RKO (cell line): ENCODE results near the gene HSPBP1.
A peak's percentile ranks its signal among the peaks of the same experiment; 100 is the strongest.

Experiments used
- DNase-seq: peaks from one replicate; pipeline ENCODE4 v3.0.0-alpha.2; 2016; ENCODE audit warnings: low spot score

Gene HSPBP1

GRCh38 chr19:55275851-55276719 is 3.8 kb downstream of the HSPBP1 start:
- DNase-seq: no peak

GRCh38 chr19:55273978-55274707 is 5.8 kb downstream of the HSPBP1 start:
- no peak for DNase-seq

GRCh38 chr19:55272142-55272541 is 7.8 kb downstream of the HSPBP1 start:
- DNase-seq: no peak

GRCh38 chr19:55270172-55270942 is 9.6 kb downstream of the HSPBP1 start:
- DNase-seq: no peak

GRCh38 chr19:55269299-55269698 is 10.6 kb downstream of the HSPBP1 start:
- DNase-seq: no peak

GRCh38 chr19:55266840-55267239 is 13.1 kb downstream of the HSPBP1 start:
- DNase-seq: no peak

- DNase-seq: no peak
Measured at GRCh38 chr19:55266404-55266803, 13.5 kb downstream of the HSPBP1 start.

- no peak for DNase-seq
Measured at GRCh38 chr19:55265723-55266386, 14.1 kb downstream of the HSPBP1 start.

- no peak for DNase-seq
Measured at GRCh38 chr19:55265173-55265572, 14.7 kb downstream of the HSPBP1 start.

- DNase-seq: no peak
Measured at GRCh38 chr19:55264531-55264930, 15.4 kb downstream of the HSPBP1 start.

GRCh38 chr19:55262359-55262758 is 17.6 kb downstream of the HSPBP1 start:
- DNase-seq: no peak

- no peak for DNase-seq
Measured at GRCh38 chr19:55261671-55262126, 18.2 kb downstream of the HSPBP1 start.

GRCh38 chr19:55259540-55260210 is 20.2 kb downstream of the HSPBP1 start:
- peak; percentile 19 for DNase-seq

- peak; percentile 99 for DNase-seq
Measured at GRCh38 chr19:55258828-55259539, 20.9 kb downstream of the HSPBP1 start, which contains the start of gene PPP6R1. TSS of gene PPP6R1 (minus strand) at chr19:55259017. CDS start at chr19:55247103, 11,914 bp downstream.

- DNase-seq: no peak
Measured at GRCh38 chr19:55258476-55258827, 21.5 kb downstream of the HSPBP1 start.

- peak; percentile 88 for DNase-seq
Measured at GRCh38 chr19:55257461-55258420, 22.2 kb downstream of the HSPBP1 start.

GRCh38 chr19:55256562-55257460 is 23.1 kb downstream of the HSPBP1 start:
- DNase-seq: peak; percentile 14
